ENCODE measurements around the gene OPN4. TPM values are rescaled to one million over a fixed set of nuclear protein-coding genes. Genes with fewer than 3 reads are reported as not detected.

Gene OPN4
- total RNA-seq, 4 donors from 2014 or later, result 0.59 TPM; not detected in 3

GRCh38 chr10:86632009-86632800 is 22.1 kb upstream of the OPN4 start:
- H3K4me1 ChIP-seq, result peaks cover 0 to 12% (median 4%) of the 10 kb centered on the region in 4 donors
- H3K9me3 ChIP-seq, result no peaks in the 10 kb centered on the region
- 7 to 16% methylated on average over 9 to 30 of the region's 49 CpGs for WGBS, 2 donors
- H3K4me3 ChIP-seq, result peak overlapping the region; percentile 25 to 40 (median 27)
- no peak for DNase-seq (ENCODE audit: low spot score in 2 of 2)
- H3K36me3 ChIP-seq, result no peaks in the 10 kb centered on the region
- no peak overlapping the region for H3K27ac ChIP-seq
- H3K27me3 ChIP-seq, result peaks cover 0 to 34% of the 10 kb centered on the region in 2 donors
- no peak for TF ChIP-seq POLR2A (IDR thresholded peaks at IDR 0.05)
- no peak for TF ChIP-seq EP300 (IDR thresholded peaks at IDR 0.05)
- TF ChIP-seq CTCF (IDR thresholded peaks at IDR 0.05), result peak in 4 of 5 experiments; percentile 8 to 42 (median 15)

- H3K27ac ChIP-seq, result no peak overlapping the region
- 56 to 57% methylated on average over 5 of the region's 5 CpGs for WGBS, 2 donors
- TF ChIP-seq POLR2A (IDR thresholded peaks at IDR 0.05) (no peak), CTCF (IDR thresholded peaks at IDR 0.05) (no peak), EP300 (IDR thresholded peaks at IDR 0.05) (no peak)
These were observed 21.4 kb upstream of the OPN4 start for GRCh38 chr10:86632951-86633350.

GRCh38 chr10:86635402-86635801 is 18.9 kb upstream of the OPN4 start:
- Histone ChIP-seq H3K4me1 (peaks cover 0 to 12% (median 4%) of the 10 kb centered on the region in 4 donors), H3K9me3 (no peaks in the 10 kb centered on the region), H3K4me3 (no peak overlapping the region), H3K36me3 (no peaks in the 10 kb centered on the region), H3K27ac (no peak overlapping the region), H3K27me3 (peaks cover 0 to 28% of the 10 kb centered on the region in 2 donors)
- 57 to 67% methylated on average over 2 of the region's 2 CpGs for WGBS, 2 donors
- no peak for DNase-seq (ENCODE audit: low spot score in 2 of 2)
- TF ChIP-seq POLR2A (IDR thresholded peaks at IDR 0.05), result no peak
- TF ChIP-seq CTCF (IDR thresholded peaks at IDR 0.05), result no peak
- no peak for TF ChIP-seq EP300 (IDR thresholded peaks at IDR 0.05)

More at GRCh38 chr10:86632951-86633350, 21.4 kb upstream of the OPN4 start:
- Histone ChIP-seq H3K4me3 (no peak overlapping the region), H3K36me3 (no peaks in the 10 kb centered on the region), H3K27me3 (peaks cover 0 to 34% of the 10 kb centered on the region in 2 donors), H3K9me3 (no peaks in the 10 kb centered on the region), H3K4me1 (peaks cover 0 to 12% (median 4%) of the 10 kb centered on the region in 4 donors)
- DNase-seq (ENCODE audit: low spot score in 2 of 2), result no peak

DNA sequence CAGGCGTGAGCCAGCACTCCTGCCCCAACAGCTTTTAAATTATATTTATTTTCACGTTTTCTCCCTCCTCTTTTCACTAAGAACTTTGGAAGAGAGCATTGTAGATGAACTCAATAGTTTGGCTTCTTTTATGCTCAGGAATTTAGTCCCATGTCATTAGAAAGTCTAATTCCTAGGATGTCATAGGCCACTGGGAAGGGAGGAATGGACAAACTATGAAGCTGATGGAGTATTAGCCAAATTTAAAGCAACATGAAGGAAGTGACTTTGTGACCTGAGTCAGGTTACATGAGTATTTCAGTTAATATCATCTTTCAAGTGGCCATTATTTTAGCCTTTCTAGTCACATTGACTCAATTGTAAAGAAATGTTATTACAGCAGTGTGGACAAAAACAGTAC is 18.0 kb upstream of the OPN4 start:
- Histone ChIP-seq H3K27me3 (peaks cover 0 to 27% of the 10 kb centered on the region in 2 donors), H3K4me1 (peaks cover 0 to 12% (median 4%) of the 10 kb centered on the region in 4 donors), H3K4me3 (no peak overlapping the region), H3K9me3 (no peaks in the 10 kb centered on the region), H3K36me3 (no peaks in the 10 kb centered on the region), H3K27ac (no peak overlapping the region)
- TF ChIP-seq CTCF (IDR thresholded peaks at IDR 0.05) (no peak), POLR2A (IDR thresholded peaks at IDR 0.05) (no peak), EP300 (IDR thresholded peaks at IDR 0.05) (no peak)
- no peak for DNase-seq (ENCODE audit: low spot score in 2 of 2)
- 60 to 62% methylated on average over 2 of the region's 2 CpGs for WGBS, 2 donors

DNA sequence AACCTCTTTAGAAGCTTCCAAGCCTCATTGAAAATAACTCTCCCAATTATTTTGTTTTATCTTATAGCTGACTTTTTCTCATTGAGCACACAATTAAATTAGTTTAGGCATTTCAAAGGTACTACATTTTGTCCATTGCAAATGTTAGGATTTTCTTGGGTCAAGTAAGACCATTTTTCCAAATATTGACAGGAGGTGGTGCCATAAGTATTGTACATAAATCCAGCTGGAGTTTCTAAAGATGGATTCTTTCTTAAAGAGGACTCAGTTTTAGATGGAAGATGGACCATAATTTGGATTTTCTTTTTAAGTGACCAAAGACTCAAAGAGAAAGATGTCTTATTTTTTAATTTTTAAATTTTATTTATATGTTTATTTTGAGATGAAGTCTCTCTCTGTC is 12.3 kb upstream of the OPN4 start:
- TF ChIP-seq POLR2A (IDR thresholded peaks at IDR 0.05) (no peak), EP300 (IDR thresholded peaks at IDR 0.05) (no peak), CTCF (IDR thresholded peaks at IDR 0.05) (no peak)
- no peaks in the 10 kb centered on the region for H3K9me3 ChIP-seq
- no peak overlapping the region for H3K4me3 ChIP-seq

More for the DNA sequence above, 12.3 kb upstream of the OPN4 start:
- Histone ChIP-seq H3K27ac (no peak overlapping the region), H3K36me3 (no peaks in the 10 kb centered on the region), H3K27me3 (no peaks in the 10 kb centered on the region), H3K4me1 (peaks cover 0 to 13% (median 3%) of the 10 kb centered on the region in 4 donors)
- no peak for DNase-seq (ENCODE audit: low spot score in 2 of 2)
